HG03064 (cell line): ENCODE measurements around the gene ZDHHC6.
"Not testable (repeated sequence)": the region's sequence is repeated elsewhere in the genome, so short reads cannot be mapped to it uniquely, and the experiment has no call there.

Experiments used
- ATAC-seq: cut with Tn5 transposase; IDR thresholded peaks from one replicate; pipeline ENCODE4 v1.9.1; 2021; ENCODE audit warnings: low read depth; ENCODE audit not compliant: unreplicated experiment

The ZDHHC6 gene

GRCh38 chr10:112393827-112394226, 52.9 kb downstream of the ZDHHC6 start:
- ATAC-seq = no peak

- ATAC-seq = no peak
Observed at GRCh38 chr10:112393341-112393740, 53.4 kb downstream of the ZDHHC6 start.

- ATAC-seq = no peak
Observed at GRCh38 chr10:112390125-112390703, 56.5 kb downstream of the ZDHHC6 start.

DNA sequence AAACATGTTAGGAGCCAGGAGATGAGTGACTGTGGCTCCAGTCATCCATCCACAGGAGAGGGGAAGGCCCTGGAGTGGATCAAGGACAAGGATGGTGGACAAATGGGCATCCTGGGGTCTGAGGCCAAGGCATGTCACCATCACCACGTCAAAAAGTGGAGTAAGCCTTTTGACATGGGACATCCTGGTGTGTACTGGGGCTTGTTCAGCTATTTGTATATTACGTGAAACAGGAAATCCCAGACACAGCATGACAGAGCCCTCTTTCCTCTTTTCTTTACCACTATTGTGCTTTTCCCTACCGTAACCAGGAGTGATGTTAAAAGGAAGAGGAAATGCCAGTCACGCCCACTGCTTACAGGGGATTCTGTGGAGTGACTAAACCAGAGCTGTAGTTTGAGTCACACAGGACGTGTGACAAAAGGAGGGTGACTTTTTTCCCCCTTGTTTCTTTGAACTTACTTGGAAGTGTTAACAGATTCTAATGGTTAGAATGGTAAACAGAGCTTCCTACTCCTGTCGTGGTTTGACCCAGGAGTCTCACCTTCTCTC, 57.4 kb downstream of the ZDHHC6 start:
- peak; percentile 54 for ATAC-seq

GRCh38 chr10:112388548-112388947, 58.2 kb downstream of the ZDHHC6 start:
- ATAC-seq = no peak

DNA sequence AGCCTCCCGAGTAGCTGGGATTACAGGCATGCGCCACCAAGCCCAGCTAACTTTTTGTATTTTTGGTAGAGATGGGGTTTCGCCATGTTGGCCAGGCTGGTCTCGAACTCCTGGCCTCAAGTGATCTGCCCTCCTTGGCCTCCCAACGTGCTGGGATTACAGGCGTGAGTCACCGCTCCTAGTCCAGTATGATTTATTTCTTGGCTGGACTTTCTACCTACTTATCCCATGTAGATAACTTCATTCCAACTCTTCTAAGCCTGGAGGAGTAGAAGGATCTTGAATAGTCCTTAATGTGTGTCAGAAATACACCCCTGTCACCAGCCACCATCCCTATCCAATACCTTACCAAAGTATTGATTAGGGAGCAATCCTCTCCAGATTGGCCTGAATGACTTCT, 58.7 kb downstream of the ZDHHC6 start:
- ATAC-seq = not testable (repeated sequence)

GRCh38 chr10:112385201-112385600, 61.5 kb downstream of the ZDHHC6 start:
- ATAC-seq = no peak

DNA sequence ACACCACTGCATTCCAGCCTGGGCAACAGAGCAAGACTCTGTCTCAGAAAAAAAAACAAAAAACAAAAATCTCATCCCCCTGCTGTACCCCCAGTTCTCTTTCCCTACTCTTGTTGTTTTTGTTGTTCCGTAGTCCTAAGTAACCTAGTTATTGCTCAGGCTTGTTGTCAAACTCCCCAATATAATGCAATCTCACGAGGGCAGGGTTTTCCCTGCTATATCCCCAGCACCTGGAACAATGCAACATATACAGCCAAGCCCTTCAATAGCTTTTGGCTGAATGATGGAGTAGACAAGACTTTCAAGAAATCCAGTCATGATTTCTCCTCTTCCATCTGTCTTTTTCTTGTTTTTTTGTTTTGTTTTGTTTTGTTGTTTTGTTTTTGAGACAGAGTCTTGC, 62.6 kb downstream of the ZDHHC6 start:
- no peak for ATAC-seq

GRCh38 chr10:112383325-112383724, 63.4 kb downstream of the ZDHHC6 start:
- ATAC-seq = no peak

GRCh38 chr10:112382515-112383235, 64.0 kb downstream of the ZDHHC6 start:
- ATAC-seq = no peak
